ENCODE measurements around the gene RPTOR.

DNA sequence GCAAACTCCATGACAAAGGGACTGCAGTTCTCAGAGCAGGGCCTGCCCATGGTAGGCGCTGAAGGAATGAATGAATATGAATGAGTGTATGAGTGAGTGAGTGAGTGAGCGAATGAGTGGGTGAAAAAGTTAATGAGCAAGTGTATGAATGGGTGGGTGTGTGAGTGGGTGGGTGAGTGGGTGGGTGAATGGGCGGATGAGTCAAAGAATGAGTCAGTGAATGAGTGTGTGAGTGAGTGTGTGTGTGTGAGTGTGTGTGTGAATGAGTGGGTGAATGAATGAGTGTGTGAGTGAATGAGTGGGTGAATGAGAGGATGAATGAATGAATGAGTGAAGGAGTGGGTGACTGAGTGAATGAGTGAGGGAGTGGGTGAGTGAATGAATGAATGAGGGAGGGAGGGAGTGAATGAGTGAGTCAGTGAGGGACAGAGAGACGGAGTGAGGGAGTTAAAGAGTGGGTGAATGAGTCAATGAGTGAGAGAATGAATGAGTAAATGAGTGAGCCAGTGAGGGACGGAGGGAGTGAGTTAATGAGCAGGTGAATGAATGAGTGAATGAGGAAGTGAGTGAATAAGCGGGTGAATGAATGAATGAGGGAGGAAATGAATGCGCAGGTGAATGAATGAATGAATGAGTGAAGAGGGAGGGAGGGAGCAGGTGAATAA is 435.9 kb downstream of the RPTOR start:
- TF ChIP-seq POLR2A (IDR thresholded peaks at IDR 0.05; ENCODE audit: low read length) (no peak), GATA1 (IDR thresholded peaks at IDR 0.05; ENCODE audit: low read depth, low read length) (no peak)

Data from erythroblast (primary cell).